Keratinocyte (primary cell): ENCODE measurements around the gene PIK3CD.

Source experiments
- CTCF ChIP-seq, 3 experiments: IDR thresholded peaks in 1 of 3; conservative IDR thresholded peaks in 1 of 3; optimal IDR thresholded peaks in 1 of 3; 2 replicates in 2 of 3; 3 replicates in 1 of 3; pipeline versions ENCODE3 to v1.5.1; 2011; ENCODE audit warnings: low read length in 3 of 3, mild to moderate bottlenecking in 3 of 3, moderate library complexity in 2 of 3, control low read depth in 1 of 3, inconsistent platforms in 1 of 3; ENCODE audit not compliant: insufficient read depth in 2 of 3; ENCODE audit errors: extremely low read depth in 1 of 3
- EZH2 ChIP-seq: IDR thresholded peaks from one replicate; pipeline ENCODE4 v1.6.1; 2012; ENCODE audit warnings: inconsistent platforms, mild to moderate bottlenecking, low read length, moderate library complexity

DNA sequence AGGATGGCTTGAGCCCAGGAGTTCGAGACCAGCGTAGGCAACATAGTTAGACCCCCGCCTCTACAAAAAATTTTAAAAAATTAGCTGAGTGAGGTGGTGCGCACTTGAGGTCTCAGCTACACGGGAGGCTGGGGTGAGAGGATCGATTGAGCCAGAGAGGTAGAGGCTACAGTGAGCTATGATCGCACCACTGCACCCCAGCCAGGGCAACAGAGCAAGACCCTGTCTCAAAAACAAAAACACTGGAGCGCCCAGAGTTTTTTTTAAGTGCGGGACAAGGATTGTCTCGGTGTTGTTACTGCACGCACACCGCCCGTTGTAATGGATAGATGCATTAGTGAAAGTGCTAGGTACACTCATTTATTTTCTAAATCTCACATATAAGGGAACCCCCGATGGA lies 37.1 kb downstream of the PIK3CD start:
- TF ChIP-seq CTCF (optimal IDR thresholded peaks at IDR 0.05 in 1 of 3, IDR thresholded peaks at IDR 0.05 in 1 of 3, conservative IDR thresholded peaks at IDR 0.05 in 1 of 3; ENCODE audit: extremely low read depth in 1 of 3, insufficient read depth in 2 of 3, low read length in 3 of 3) (no peak), EZH2 (no peak)
